ENCODE results near the gene GPR151.

Gene GPR151

DNA sequence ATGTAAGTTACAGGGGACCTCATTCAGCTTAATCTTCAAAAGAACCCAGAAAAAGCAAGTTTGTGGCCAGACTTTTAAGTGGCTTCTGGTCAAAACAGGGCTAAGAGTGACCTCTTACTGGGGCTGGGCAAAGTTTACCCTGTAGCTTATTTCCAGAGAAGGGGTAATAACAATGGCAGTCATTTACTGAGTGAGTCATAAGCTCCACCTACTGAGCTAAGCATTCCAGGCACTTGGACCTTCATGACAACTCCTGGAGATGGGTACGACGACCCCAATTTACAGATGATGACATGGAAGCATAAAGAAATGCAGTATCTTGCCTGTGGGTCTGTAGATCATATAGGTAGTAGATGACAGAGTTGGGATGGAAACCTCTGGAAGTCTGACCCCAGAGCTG lies 4.7 kb upstream of the GPR151 start:
- TF ChIP-seq, protein P1, sequence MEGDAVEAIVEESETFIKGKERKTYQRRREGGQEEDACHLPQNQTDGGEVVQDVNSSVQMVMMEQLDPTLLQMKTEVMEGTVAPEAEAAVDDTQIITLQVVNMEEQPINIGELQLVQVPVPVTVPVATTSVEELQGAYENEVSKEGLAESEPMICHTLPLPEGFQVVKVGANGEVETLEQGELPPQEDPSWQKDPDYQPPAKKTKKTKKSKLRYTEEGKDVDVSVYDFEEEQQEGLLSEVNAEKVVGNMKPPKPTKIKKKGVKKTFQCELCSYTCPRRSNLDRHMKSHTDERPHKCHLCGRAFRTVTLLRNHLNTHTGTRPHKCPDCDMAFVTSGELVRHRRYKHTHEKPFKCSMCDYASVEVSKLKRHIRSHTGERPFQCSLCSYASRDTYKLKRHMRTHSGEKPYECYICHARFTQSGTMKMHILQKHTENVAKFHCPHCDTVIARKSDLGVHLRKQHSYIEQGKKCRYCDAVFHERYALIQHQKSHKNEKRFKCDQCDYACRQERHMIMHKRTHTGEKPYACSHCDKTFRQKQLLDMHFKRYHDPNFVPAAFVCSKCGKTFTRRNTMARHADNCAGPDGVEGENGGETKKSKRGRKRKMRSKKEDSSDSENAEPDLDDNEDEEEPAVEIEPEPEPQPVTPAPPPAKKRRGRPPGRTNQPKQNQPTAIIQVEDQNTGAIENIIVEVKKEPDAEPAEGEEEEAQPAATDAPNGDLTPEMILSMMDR (IDR thresholded peaks at IDR 0.05; ENCODE audit: low read depth, low read length), result no peak

DNA sequence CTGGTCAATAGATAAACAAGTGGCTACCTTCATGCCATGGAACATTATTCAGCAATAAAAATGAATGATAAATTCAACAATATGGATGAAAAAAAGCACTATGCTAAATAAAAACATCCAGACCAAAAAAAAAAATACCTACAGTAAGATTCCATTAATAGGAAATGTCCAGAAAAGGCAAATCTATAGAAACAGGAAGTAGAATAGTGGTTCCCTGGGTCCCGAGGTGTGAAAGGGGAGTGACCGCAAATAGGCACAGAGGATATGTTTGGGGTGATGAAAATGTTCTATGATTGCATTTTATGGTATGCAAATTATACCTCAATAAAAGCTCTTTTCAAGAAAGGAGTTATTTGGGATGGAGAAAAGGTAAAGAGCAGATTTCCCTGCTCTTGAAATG lies 3.6 kb upstream of the GPR151 start:
- H3K4me3 ChIP-seq (ENCODE audit: low read depth, low read length), result no peak overlapping the region

More for the DNA sequence above, 4.7 kb upstream of the GPR151 start:
- no peak overlapping the region for H3K4me3 ChIP-seq (ENCODE audit: low read depth, low read length)

DNA sequence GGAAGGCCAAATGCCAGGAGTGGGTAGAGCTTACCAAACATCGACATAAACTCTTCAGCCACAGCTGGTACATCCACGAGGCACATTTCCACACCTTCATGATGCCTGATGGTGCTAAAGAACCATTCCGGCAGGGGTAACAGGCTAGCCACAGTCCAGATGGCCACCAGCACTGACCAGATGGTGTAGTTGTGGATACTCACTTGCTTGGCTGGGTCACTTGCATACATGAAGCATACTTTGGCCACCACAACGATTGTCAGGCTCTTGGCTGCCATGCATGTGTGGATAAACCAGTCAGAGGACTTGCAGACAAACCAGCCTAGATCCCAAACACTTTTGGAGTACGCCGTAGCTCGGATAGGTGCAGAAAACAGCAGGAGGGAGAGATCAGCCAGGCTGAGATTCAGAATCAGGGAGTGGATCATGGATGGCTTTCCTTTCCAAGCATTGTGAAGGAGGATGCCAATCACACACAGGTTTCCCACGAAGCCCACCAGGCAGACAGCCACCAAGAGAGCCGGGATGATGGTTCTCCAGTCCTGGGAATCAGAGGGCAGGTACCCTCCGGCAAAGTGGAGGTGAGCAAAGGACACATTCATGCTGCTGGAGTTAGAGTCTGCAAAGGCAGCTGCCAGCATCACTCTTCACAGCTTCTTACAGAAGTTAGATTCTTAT lies 378 bp downstream of the GPR151 start:
- no peak overlapping the region for H3K4me3 ChIP-seq (ENCODE audit: low read depth, low read length)
- TF ChIP-seq, protein P1 (IDR thresholded peaks at IDR 0.05; ENCODE audit: low read depth, low read length), result no peak

More for the DNA sequence above, 3.6 kb upstream of the GPR151 start:
- TF ChIP-seq, protein P1 (IDR thresholded peaks at IDR 0.05; ENCODE audit: low read depth, low read length), result no peak

DNA sequence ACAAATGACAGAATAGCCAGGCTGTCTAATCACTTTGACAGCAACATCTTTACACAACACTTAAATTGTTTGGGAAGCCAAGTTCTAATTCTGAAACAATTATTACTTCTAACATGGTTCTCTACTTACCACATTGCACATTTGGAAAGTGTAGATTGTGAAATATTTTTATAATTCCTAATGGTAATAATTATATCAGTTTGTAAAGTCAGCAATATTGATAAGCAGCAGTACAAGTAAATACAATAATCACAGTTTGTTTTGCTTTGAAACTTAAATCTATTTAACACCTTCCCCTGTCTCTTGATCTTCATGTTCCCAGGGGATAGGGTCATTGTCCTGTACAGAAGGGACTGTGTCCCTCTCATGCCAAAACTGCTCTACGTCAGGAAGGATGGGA lies 1.4 kb downstream of the GPR151 start:
- TF ChIP-seq, protein P1 (IDR thresholded peaks at IDR 0.05; ENCODE audit: low read depth, low read length), result no peak
- H3K4me3 ChIP-seq (ENCODE audit: low read depth, low read length), result no peak overlapping the region

DNA sequence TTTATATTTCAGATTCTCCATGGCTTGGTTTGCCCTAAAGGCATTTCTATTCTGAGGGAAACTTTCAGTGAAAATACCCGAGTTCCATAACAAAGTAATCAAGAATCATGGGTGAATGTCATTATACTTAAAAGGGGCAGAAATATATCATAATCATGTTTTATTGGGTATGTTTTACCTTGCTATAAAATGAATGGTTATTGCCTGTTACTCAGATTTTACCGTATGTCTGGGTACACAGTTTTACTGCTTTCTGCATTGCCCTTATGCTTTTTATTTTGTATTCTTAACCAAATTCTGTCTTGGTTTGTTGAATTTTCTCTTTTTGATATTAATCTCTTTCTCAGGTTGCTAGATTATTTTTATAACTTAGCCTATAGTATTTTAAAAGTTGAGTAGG lies 2.5 kb downstream of the GPR151 start:
- H3K4me3 ChIP-seq (ENCODE audit: low read depth, low read length), result no peak overlapping the region
- TF ChIP-seq, protein P1 (IDR thresholded peaks at IDR 0.05; ENCODE audit: low read depth, low read length), result no peak

DNA sequence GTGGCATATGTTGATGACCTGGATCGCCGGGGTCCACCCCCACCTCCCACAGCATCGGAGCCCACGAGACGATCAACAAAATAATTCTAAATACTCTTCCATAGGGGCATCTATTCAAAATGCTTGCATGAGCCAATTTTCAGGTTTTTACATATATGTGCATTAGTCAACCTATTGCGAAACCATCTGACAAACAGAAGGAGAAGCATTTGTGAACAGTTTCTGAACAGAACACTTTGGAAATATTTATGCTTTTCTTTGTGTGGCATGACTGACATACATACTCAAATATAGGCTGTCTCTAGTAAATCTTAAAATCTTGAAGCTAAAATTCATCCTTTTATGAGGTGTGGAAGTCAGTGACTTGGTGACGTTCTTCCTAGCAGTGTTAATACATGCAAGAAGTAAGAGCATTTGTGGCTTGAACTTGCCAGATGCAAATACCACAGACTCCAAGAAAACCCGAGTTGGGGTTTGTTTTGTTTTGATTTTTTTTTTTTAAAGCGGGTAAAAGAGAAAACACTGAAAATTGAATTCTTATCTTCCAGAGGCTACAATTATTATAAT lies 5.3 kb downstream of the GPR151 start:
- TF ChIP-seq, protein P1 (IDR thresholded peaks at IDR 0.05; ENCODE audit: low read depth, low read length), result no peak
- H3K4me3 ChIP-seq (ENCODE audit: low read depth, low read length), result no peak overlapping the region

DNA sequence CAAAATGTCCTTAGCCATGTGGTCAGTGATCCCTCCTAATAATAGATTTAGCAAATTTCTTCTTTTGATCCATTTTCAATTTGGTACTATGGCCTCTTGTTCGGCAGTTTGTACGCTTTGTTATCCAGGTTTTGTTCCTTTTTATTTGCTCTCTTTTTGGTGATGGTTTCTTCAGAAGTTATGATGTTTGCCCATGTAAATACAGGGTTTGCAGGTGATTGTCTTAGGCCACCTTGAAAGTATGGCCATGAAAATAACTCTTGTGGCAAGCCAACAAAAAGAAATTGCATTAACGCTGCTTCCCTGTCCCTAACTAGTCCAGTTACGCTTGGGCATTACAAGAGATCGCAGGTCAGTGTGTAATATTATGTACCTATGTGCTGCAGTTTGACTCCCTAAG lies 8.6 kb downstream of the GPR151 start:
- TF ChIP-seq, protein P1 (IDR thresholded peaks at IDR 0.05; ENCODE audit: low read depth, low read length), result no peak
- no peak overlapping the region for H3K4me3 ChIP-seq (ENCODE audit: low read depth, low read length)

All from WI38 (cell line).